Activated CD4-positive, alpha-beta memory T cell treated with anti-CD3 and anti-CD28 coated beads, Interleukin-2, amount 10 ng/mL, durations not matched to agents 7 days and 5 days (primary cell): ENCODE data around the gene VPS37D. TPM values are rescaled to one million over a fixed set of nuclear protein-coding genes. Genes with fewer than 3 reads are reported as not detected.
"Not testable (repeated sequence)": the region's sequence is repeated elsewhere in the genome, so short reads cannot be mapped to it uniquely, and the experiment has no call there.

ENCODE experiments used
- CTCF ChIA-PET: fragments of 350-600 bp; sonication (Branson Sonifier 250); formaldehyde crosslinking; loops from one replicate; lab custom pipeline; 2021; ENCODE audit warnings: antibody characterized with exemption, inconsistent platforms; lab: Charles Lee
- POLR2A ChIA-PET: fragments of 350-600 bp; sonication (Branson Sonifier 250); formaldehyde crosslinking; loops from one replicate; lab custom pipeline; 2021; ENCODE audit warnings: antibody characterized with exemption; lab: Charles Lee
- DNase-seq: peaks from one replicate; pipeline ENCODE4 v3.0.0-alpha.2; 2020
- H3K27ac Mint-ChIP-seq: one replicate; pipeline ENCODE4 v1.8.0; 2021; ENCODE audit warnings: mild to moderate bottlenecking, mixed read lengths
- H3K27me3 Mint-ChIP-seq: one replicate; pipeline ENCODE4 v1.8.0; 2021; ENCODE audit warnings: mixed read lengths
- H3K36me3 Mint-ChIP-seq: one replicate; pipeline ENCODE4 v1.8.0; 2021; ENCODE audit warnings: low read depth, mixed read lengths
- H3K4me1 Mint-ChIP-seq: one replicate; pipeline ENCODE4 v1.8.0; 2021; ENCODE audit warnings: mixed read lengths
- H3K4me3 Mint-ChIP-seq: one replicate; pipeline ENCODE4 v1.8.0; 2021; ENCODE audit warnings: mild to moderate bottlenecking, mixed read lengths
- H3K9me3 Mint-ChIP-seq: one replicate; pipeline ENCODE4 v1.8.0; 2021; ENCODE audit warnings: mixed read lengths
- total RNA-seq, 2 experiments: library from RNA; stranded (reverse); gene quantifications; one replicate each; pipeline ENCODE4 v1.2.3, GENCODE V29; 2021

The VPS37D gene
- total RNA-seq, 2 experiments from 2014 or later = 0.33 to 0.40 TPM

- POLR2A ChIA-PET = interaction anchor here (1.0 to 2.2 kb wide), 6 partner anchors 12 to 196 kb away, joined by 3 to 11 read pairs (median 6); partner anchors contain the start of genes ABHD11 and BAZ1B
- Mint-ChIP-seq H3K27ac (peak overlapping the region; percentile 70), H3K36me3 (peaks cover 13% of the 10 kb centered on the region), H3K27me3 (peaks cover 15% of the 10 kb centered on the region), H3K9me3 (no peaks in the 10 kb centered on the region), H3K4me3 (peak overlapping the region; percentile 75), H3K4me1 (peaks cover 33% of the 10 kb centered on the region)
- CTCF ChIA-PET = interaction anchor here (0.6 to 2.3 kb wide), 4 partner anchors 10 to 132 kb away, joined by 3 to 10 read pairs (median 4); no protein-coding TSS in a partner anchor
- peak; percentile 36 for DNase-seq
Measured at GRCh38 chr7:73718438-73718881, 50.8 kb downstream of the VPS37D start.

GRCh38 chr7:73718905-73719805 is 51.5 kb downstream of the VPS37D start, which contains the start of gene STX1A:
STX1A (minus strand) TSS chr7:73719669; CDS start chr7:73719631, 38 bp downstream.
- POLR2A ChIA-PET = interaction anchor here (1.0 to 1.8 kb wide), 5 partner anchors 16 to 198 kb away, joined by 3 to 7 read pairs (median 5); partner anchors contain the start of genes ABHD11, BAZ1B, BUD23 and DNAJC30
- H3K9me3 Mint-ChIP-seq = no peaks in the 10 kb centered on the region
- H3K4me1 Mint-ChIP-seq = peaks cover 33% of the 10 kb centered on the region
- peak; percentile 80 for DNase-seq
- H3K27ac Mint-ChIP-seq = peak within 1 kb of the TSS; percentile 70
- H3K4me3 Mint-ChIP-seq = peak within 1 kb of the TSS; percentile 75
- H3K27me3 Mint-ChIP-seq = peaks cover 17% of the 10 kb centered on the region
- peaks cover 13% of the 10 kb centered on the region for H3K36me3 Mint-ChIP-seq
- CTCF ChIA-PET = interaction anchor here (0.5 to 2.2 kb wide), 3 partner anchors 14 to 246 kb away, joined by 3 to 10 read pairs (median 3); no protein-coding TSS in a partner anchor

DNA sequence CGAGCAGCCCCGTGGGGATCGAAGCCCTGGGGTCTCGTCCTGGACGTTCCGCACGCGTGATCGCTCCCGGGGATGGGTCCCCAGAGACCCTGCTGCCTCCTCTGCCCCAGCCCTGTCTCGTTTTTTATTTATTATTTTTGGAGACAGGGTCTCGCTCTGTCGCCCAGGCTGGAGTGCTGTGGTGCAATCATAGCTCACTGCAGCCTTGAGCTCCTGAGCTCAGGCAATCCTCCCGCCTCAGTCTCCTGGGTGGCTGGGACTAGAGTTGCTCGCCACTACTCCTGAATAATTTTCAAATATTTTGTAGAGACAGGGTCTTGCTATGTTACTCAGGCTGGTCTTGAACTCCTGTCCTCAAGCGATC is 52.2 kb downstream of the VPS37D start:
- H3K36me3 Mint-ChIP-seq = peaks cover 13% of the 10 kb centered on the region
- no peak overlapping the region for H3K27ac Mint-ChIP-seq
- POLR2A ChIA-PET = interaction anchor here (1.0 to 1.8 kb wide), 5 partner anchors 15 to 198 kb away, joined by 3 to 7 read pairs (median 5); partner anchors contain the start of genes ABHD11, BAZ1B, BUD23 and DNAJC30
- H3K4me3 Mint-ChIP-seq = peak overlapping the region; percentile 75
- H3K4me1 Mint-ChIP-seq = peaks cover 33% of the 10 kb centered on the region
- no peaks in the 10 kb centered on the region for H3K9me3 Mint-ChIP-seq
- no peak for DNase-seq
- CTCF ChIA-PET = interaction anchor here (1.0 to 2.2 kb wide), 2 partner anchors 14 to 113 kb away, joined by 3 to 10 read pairs; no protein-coding TSS in a partner anchor
- H3K27me3 Mint-ChIP-seq = peaks cover 19% of the 10 kb centered on the region

GRCh38 chr7:73720443-73720842 is 52.8 kb downstream of the VPS37D start:
- H3K36me3 Mint-ChIP-seq = peaks cover 12% of the 10 kb centered on the region
- not testable (repeated sequence) for H3K27ac Mint-ChIP-seq, H3K9me3 Mint-ChIP-seq, DNase-seq
- peak overlapping the region; percentile 75 for H3K4me3 Mint-ChIP-seq
- POLR2A ChIA-PET = interaction anchor here (1.0 to 1.8 kb wide), 4 partner anchors 18 to 199 kb away, joined by 3 to 7 read pairs (median 5); partner anchors contain the start of genes ABHD11, BAZ1B, BUD23 and DNAJC30
- H3K27me3 Mint-ChIP-seq = peaks cover 20% of the 10 kb centered on the region
- H3K4me1 Mint-ChIP-seq = peaks cover 32% of the 10 kb centered on the region
- CTCF ChIA-PET = interaction anchor here (1.0 to 2.2 kb wide), 2 partner anchors 13 to 114 kb away, joined by 3 to 10 read pairs; no protein-coding TSS in a partner anchor

GRCh38 chr7:73721377-73721817 is 53.8 kb downstream of the VPS37D start:
- Mint-ChIP-seq H3K27me3 (peaks cover 18% of the 10 kb centered on the region), H3K36me3 (peaks cover 4% of the 10 kb centered on the region), H3K4me3 (no peak overlapping the region), H3K27ac (no peak overlapping the region), H3K4me1 (peaks cover 22% of the 10 kb centered on the region), H3K9me3 (no peaks in the 10 kb centered on the region)
- no peak for DNase-seq
- ChIA-PET POLR2A (interaction anchor here (0.8 kb wide), 1 partner anchor 17 kb away, joined by 3 read pairs; the partner anchor contains the start of gene ABHD11), CTCF (no interaction called here)

Other genes with a start within 250 kb of the VPS37D start
- gene FZD9, start 234.1 kb upstream of the VPS37D start, total RNA-seq = not detected
- 10 to 100 TPM; 84.5 to 86.2 TPM for gene BAZ1B, start 145.5 kb upstream of the VPS37D start, total RNA-seq
- gene BCL7B, start 110.1 kb upstream of the VPS37D start, total RNA-seq = 10 to 100 TPM; 68.9 to 71.6 TPM
- gene TBL2, start 89.3 kb upstream of the VPS37D start, total RNA-seq = 10 to 100 TPM; 27.1 to 29.0 TPM
- gene MLXIPL, start 43.3 kb upstream of the VPS37D start, total RNA-seq = not detected
- 1 to 10 TPM; 5.9 to 6.4 TPM for gene DNAJC30, start 15.6 kb downstream of the VPS37D start, total RNA-seq
- 10 to 100 TPM; 57.0 to 57.2 TPM for gene BUD23, start 15.8 kb downstream of the VPS37D start, total RNA-seq
- 10 to 100 TPM; 27.9 to 30.7 TPM for gene STX1A, start 51.8 kb downstream of the VPS37D start, total RNA-seq
- gene ABHD11, start 71.0 kb downstream of the VPS37D start, total RNA-seq = 10 to 100 TPM; 12.3 to 13.7 TPM
- gene CLDN3, start 102.4 kb downstream of the VPS37D start, total RNA-seq = not detected
- under 1 TPM in 1 of 2 experiments, not detected in 1; 0.10 TPM for gene CLDN4, start 163.2 kb downstream of the VPS37D start, total RNA-seq
- 1 to 10 TPM; 3.3 to 3.7 TPM for gene METTL27, start 174.7 kb downstream of the VPS37D start, total RNA-seq
- gene TMEM270, start 193.3 kb downstream of the VPS37D start, total RNA-seq = not detected